HUDEP-2 (cell line): Measurements from ENCODE around the gene RACGAP1.
"Not testable (repeated sequence)": the region's sequence is repeated elsewhere in the genome, so short reads cannot be mapped to it uniquely, and the experiment has no call there.

Experiments
- DNase-seq, 76 experiments: peaks; one replicate each; lab custom pipeline; 2025; ENCODE audit not compliant: unreplicated experiment in 76 of 76; lab: John Stamatoyannopoulos, UW

Gene RACGAP1

GRCh38 chr12:49998453-49998852 lies 26.8 kb downstream of the RACGAP1 start:
- DNase-seq, result no peak

GRCh38 chr12:49990273-49990672 lies 35.0 kb downstream of the RACGAP1 start:
- no peak for DNase-seq

- DNase-seq, result not testable (repeated sequence)
These were observed 35.9 kb downstream of the RACGAP1 start for GRCh38 chr12:49989400-49989799.

GRCh38 chr12:49987625-49988303 lies 37.5 kb downstream of the RACGAP1 start:
- DNase-seq, result no peak

- not testable (repeated sequence) for DNase-seq
These were observed 38.8 kb downstream of the RACGAP1 start for GRCh38 chr12:49986476-49986875.

- no peak for DNase-seq
These were observed 39.3 kb downstream of the RACGAP1 start for GRCh38 chr12:49985981-49986380.

- no peak for DNase-seq
These were observed 40.6 kb downstream of the RACGAP1 start for GRCh38 chr12:49984476-49985359.

- peak in 60 of 76 experiments; percentile 7 to 72 (median 36) for DNase-seq
These were observed 41.4 kb downstream of the RACGAP1 start for GRCh38 chr12:49983892-49984291.

GRCh38 chr12:49982246-49983087 lies 42.8 kb downstream of the RACGAP1 start:
- DNase-seq, result peak in 5 of 76 experiments; percentile 15 to 39 (median 31)

- DNase-seq, result peak in 17 of 76 experiments; percentile 5 to 62 (median 16)
These were observed 44.6 kb downstream of the RACGAP1 start for GRCh38 chr12:49980501-49981349.

GRCh38 chr12:49979791-49980190 lies 45.5 kb downstream of the RACGAP1 start:
- no peak for DNase-seq

- DNase-seq, result no peak
These were observed 46.2 kb downstream of the RACGAP1 start for GRCh38 chr12:49979016-49979586.

- DNase-seq, result no peak
These were observed 47.2 kb downstream of the RACGAP1 start for GRCh38 chr12:49978125-49978524.

- DNase-seq, result no peak
These were observed 48.7 kb downstream of the RACGAP1 start for GRCh38 chr12:49976557-49976956.

GRCh38 chr12:49975318-49975761 lies 50.0 kb downstream of the RACGAP1 start:
- DNase-seq, result no peak

- DNase-seq, result no peak
These were observed 50.5 kb downstream of the RACGAP1 start for GRCh38 chr12:49974677-49975317.

GRCh38 chr12:49974231-49974675 lies 51.0 kb downstream of the RACGAP1 start:
- DNase-seq, result peak in 6 of 76 experiments; percentile 5 to 28 (median 19)

GRCh38 chr12:49973361-49973830 lies 51.9 kb downstream of the RACGAP1 start:
- no peak for DNase-seq
